Fibroblast of villous mesenchyme (primary cell): ENCODE data around the gene AGPAT4. TPM values are rescaled to one million over a fixed set of nuclear protein-coding genes. Genes with fewer than 3 reads are reported as not detected.
"Not testable (repeated sequence)": the region's sequence is repeated elsewhere in the genome, so short reads cannot be mapped to it uniquely, and the experiment has no call there.

Source experiments
- DNase-seq: peaks from one replicate; pipeline ENCODE4 v3.0.0-alpha.2; 2010; ENCODE audit warnings: low read depth
- H3K4me3 ChIP-seq: 2 replicates; pipeline ENCODE4 v1.5.1; 2011; ENCODE audit warnings: low read depth, mild to moderate bottlenecking, low read length
- CTCF ChIP-seq: IDR thresholded peaks from 2 replicates; pipeline ENCODE4 v1.5.1; 2012; ENCODE audit warnings: low read depth, mild to moderate bottlenecking, low read length; ENCODE audit not compliant: insufficient read depth
- total RNA-seq: library from RNA; depleted of rRNA; stranded (reverse); fragments of >200 nt; gene quantifications from 2 replicates; pipeline ENCODE4 v1.2.3, GENCODE V29; 2012

The AGPAT4 gene
- total RNA-seq, result 11.2 and 12.9 TPM in 2 replicates

GRCh38 chr6:161273752-161274487, at the start of gene AGPAT4:
Gene AGPAT4 (minus strand): TSS chr6:161274061. CDS start chr6:161232213, 41,848 bp downstream.
- peak; percentile 99 for DNase-seq
- H3K4me3 ChIP-seq, result peak within 1 kb of the TSS; percentile 89
- TF ChIP-seq CTCF, result no peak

GRCh38 chr6:161319231-161319630, 45.4 kb upstream of the AGPAT4 start:
- DNase-seq, result no peak
- no peak for TF ChIP-seq CTCF
- no peak overlapping the region for H3K4me3 ChIP-seq

GRCh38 chr6:161318456-161318855, 44.6 kb upstream of the AGPAT4 start:
- no peak for DNase-seq
- H3K4me3 ChIP-seq, result no peak overlapping the region
- TF ChIP-seq CTCF, result no peak

- no peak for TF ChIP-seq CTCF
- no peak overlapping the region for H3K4me3 ChIP-seq
- DNase-seq, result no peak
These were observed 42.7 kb upstream of the AGPAT4 start for GRCh38 chr6:161316531-161316930.

- not testable (repeated sequence) for H3K4me3 ChIP-seq, DNase-seq
These were observed 41.5 kb upstream of the AGPAT4 start for GRCh38 chr6:161315246-161315917.

GRCh38 chr6:161314541-161315245, 40.8 kb upstream of the AGPAT4 start:
- not testable (repeated sequence) for H3K4me3 ChIP-seq, DNase-seq

GRCh38 chr6:161313940-161314509, 40.2 kb upstream of the AGPAT4 start:
- TF ChIP-seq CTCF, result no peak
- H3K4me3 ChIP-seq, result no peak overlapping the region
- no peak for DNase-seq

GRCh38 chr6:161313475-161313874, 39.6 kb upstream of the AGPAT4 start:
- DNase-seq, H3K4me3 ChIP-seq: not testable (repeated sequence)

GRCh38 chr6:161309774-161310173, 35.9 kb upstream of the AGPAT4 start:
- DNase-seq, H3K4me3 ChIP-seq: not testable (repeated sequence)
